Measurements from ENCODE around the gene MAGOH. TPM values are rescaled to one million over a fixed set of nuclear protein-coding genes. Genes with fewer than 3 reads are reported as not detected.
"Not testable (repeated sequence)": the region's sequence is repeated elsewhere in the genome, so short reads cannot be mapped to it uniquely, and the experiment has no call there.

MAGOH gene
- polyA plus RNA-seq, 1 donor: 36.3 TPM

DNA sequence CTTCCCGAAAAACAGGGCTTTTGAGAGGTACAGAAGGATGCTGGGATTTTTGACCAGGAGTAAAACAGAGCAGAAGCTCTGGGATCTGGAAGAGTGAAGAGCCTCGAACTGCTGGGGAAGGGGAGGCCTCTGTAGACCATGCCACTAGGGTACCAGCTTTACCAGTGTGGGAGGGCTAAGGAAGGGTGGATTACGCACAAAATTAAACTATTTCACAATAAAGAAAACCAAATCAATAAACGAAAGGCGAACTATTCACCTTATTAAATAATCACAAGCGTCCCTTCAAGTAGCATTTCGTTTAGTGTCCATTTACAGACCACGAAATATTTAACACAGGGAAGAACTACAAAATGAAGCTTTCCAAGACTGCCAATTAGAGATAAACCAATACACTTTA, 18.6 kb downstream of the MAGOH start:
- no peak for DNase-seq

GRCh38 chr1:53218201-53218600, 20.1 kb downstream of the MAGOH start:
- no peak for DNase-seq

DNA sequence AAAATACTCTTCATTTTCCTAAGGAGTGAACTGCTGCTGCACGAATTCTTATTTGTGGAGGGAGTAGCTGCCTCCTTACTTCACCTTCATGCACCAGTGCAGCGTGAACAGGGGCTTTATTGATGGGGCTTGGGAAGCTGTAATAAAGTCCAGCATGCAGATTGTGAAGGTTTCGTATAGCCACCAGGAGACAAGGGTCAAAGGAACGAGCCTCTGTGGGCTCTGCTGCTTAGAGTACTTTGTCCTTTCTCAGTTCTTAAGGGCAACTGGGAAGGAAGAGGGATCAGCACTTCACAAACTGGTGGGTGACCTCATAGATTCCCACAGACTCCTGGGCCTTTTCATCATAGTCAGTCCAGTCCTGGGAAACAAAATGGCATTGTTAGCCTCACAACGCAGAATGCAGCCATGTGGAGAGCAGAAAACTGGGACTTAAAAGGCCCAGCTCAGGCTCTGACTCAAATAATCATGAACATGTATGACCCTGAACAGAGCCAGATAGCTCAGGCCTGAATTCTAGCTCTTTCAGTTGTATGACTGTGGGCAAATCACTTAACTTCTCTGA, 23.9 kb downstream of the MAGOH start:
- no peak for DNase-seq

DNA sequence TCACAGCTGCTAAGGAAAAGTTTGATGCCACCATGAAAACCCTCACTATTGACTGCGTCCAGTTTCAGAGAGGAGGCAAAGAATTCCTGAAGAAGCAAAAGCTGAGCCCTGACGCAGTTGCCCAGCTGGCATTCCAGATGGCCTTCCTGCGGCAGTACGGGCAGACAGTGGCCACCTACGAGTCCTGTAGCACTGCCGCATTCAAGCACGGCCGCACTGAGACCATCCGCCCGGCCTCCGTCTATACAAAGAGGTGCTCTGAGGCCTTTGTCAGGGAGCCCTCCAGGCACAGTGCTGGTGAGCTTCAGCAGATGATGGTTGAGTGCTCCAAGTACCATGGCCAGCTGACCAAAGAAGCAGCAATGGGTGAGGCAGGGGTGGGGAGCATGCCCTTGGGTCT, 27.4 kb downstream of the MAGOH start:
- no peak for DNase-seq

- DNase-seq: no peak
Measured at GRCh38 chr1:53210352-53210751, 28.0 kb downstream of the MAGOH start.

- no peak for DNase-seq
Measured at GRCh38 chr1:53207726-53208125, 30.6 kb downstream of the MAGOH start.

DNA sequence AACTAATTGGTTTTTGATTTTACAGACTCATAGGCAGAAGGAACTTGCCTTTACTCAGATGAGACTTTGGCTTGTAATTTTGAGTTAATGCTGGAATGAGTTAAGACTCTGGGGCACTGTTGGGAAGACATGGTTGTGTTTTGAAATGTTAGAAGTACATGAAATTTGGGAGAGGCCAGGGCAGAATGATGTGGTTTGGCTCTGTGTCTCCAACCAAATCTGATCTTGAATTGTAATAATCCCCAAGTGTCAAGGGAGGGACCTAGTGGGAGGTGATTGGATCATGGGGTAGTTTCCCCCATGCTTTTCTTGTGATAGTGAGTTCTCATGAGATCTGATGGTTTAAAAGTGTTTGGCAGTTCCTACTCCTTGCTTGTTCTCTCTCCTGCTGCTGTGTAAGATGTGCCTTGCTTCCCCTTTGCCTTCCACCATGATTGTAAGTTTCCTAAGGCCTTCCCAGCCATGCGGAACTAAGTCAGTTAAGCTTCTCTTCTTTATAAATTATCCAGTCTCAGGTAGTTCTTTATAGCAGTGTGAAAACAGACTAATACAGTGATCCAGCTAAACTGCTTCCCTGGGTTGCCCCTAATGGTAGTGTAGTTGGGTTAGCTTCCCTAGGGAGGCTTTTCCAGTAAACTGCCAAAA, 31.5 kb downstream of the MAGOH start:
- no peak for DNase-seq

DNA sequence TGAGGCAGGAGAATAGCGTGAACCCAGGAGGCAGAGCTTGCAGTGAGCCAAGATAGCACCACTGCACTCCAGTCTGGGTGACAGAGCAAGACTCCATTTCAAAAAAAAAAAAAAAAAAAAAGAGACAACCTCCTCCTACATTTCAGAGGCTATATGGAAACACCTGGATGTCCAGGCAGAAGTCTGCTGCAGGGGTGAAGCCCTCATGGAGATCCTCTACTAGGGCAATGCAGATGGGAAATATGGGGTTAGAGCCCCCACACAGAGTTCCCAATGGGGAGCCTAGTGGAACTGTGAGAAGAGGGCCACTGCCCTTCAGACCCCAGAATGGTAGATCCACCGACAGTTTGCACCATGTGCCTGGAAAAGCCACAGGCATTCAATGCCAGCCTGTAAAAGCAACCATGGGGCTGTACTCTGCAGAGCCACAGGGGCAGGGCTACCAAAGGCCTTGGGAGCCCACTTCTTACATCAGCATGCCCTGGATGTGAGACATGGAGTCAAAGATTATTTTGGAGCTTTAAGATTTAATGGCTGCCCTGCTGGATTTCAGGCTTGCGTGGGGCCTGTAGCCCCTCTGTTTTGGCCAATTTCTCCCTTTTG, 32.1 kb downstream of the MAGOH start:
- not testable (repeated sequence) for DNase-seq

DNA sequence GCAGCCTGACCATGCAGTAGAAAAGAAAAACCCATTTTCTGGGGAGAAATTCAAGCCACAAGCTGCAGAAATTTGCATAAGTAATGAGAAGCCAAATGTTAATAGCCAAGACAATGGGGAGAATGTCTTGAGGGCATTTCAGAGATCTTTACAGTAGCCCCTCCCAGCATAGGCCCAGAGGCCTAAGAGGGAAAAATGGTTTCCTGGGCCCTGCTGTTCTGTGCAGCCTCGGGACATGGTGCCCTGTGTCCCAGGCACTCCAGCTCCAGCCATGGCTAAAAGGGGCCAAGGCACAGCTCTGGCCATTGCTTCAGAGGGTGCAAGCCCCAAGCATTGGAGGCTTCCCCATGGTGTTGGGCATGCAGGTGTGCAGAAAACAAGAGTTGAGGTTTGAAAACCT, 32.8 kb downstream of the MAGOH start:
- not testable (repeated sequence) for DNase-seq

GRCh38 chr1:53203466-53203865, 34.9 kb downstream of the MAGOH start:
- no peak for DNase-seq

DNA sequence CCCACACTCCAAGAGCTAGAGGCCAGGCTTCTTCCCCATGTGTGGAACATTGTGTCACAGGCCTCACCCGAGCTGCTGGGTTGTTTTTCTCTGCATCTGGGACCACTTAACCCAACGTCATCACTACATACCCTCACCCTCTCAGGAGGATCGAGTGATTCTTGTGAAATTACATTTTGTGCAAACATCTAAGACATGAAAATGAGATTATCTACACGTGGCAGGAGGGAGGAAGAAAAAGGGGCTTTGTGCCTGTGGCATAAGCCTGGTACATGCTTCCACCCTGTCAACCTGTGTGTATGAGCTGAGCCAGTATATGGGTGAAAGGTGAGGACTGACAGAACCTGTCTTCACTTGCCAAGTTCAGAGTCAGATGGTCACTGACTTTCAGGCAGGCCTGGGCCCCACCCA, 40.1 kb downstream of the MAGOH start:
- no peak for DNase-seq

GRCh38 chr1:53197291-53198200, 40.8 kb downstream of the MAGOH start:
- DNase-seq: no peak

DNA sequence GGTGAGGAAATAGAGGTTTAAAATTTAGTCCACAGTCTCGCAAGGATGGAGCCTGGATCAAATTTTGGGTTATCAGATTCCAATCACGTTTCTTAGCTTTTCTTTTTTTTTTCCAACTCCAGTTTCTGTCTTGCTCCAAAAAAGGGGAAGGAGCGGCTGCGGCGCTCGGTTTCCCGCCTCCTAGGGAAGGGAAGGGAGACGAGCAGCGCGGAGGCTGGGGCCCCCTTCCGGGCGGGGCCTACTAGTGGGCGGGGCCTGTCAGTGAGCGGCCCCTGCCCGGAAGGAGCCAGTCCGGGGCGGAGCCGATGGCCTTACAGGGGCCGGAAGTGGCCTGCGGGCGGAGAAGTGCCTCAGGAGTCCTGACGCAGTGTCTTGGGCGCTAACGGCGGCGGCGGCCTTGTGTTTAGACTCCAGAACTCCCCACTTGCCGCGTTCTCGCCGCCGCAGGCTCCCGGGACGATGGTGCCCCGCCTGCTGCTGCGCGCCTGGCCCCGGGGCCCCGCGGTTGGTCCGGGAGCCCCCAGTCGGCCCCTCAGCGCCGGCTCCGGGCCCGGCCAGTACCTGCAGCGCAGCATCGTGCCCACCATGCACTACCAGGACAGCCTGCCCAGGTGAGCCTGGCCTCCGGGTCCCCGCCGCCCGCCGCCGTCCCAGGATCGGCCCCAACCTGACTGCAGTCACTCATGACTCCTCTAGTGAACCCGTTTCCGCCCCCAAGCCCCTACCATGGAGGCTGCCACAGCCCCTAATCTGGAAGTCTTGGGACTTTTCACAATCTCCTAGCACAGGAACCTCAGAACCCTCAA, 41.6 kb downstream of the MAGOH start, which contains the start of gene CPT2:
Gene CPT2 (plus strand): TSS at position 340 of the 806 bp plus-strand sequence. CDS start 120 bp downstream, at position 460.
- DNase-seq: peak; percentile 94

- no peak for DNase-seq
Measured at GRCh38 chr1:53196017-53196484, 42.3 kb downstream of the MAGOH start.

DNA sequence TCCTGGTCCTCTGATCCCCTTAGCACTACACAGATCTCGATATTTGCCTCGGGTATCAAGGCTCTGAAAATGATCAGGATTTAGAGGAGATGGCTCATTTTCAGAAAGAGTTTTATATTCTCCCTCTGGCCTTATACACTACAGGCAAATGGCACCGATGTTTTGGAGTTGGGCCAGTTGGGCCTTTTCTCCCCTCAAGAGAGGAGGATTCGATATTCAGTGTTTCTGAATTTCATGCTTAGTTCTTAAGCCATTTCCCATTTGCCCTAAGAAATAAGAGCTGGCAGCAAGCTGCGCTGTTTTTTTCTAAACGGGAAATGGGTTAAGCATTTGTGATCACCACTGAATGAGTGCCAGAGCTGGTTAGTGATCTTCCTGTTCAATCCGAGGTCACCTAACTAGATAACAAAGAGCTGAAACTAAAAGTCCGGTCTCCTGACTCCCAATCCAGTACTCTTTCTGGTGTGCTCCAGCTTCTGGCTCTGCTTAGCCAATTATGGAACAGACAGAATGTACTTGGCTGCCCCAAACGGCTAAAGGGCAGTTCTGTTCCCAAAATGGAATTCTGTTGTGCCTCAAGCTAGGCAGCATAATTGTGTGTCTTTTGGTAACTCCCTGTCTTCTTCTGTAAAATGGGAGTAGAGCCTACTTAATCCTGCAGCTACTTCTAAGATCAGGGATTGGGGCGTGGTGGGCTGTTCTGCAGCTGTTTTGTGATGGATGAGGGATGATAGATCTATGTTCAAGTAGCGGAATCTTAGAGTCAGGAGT, 42.9 kb downstream of the MAGOH start:
- no peak for DNase-seq

DNA sequence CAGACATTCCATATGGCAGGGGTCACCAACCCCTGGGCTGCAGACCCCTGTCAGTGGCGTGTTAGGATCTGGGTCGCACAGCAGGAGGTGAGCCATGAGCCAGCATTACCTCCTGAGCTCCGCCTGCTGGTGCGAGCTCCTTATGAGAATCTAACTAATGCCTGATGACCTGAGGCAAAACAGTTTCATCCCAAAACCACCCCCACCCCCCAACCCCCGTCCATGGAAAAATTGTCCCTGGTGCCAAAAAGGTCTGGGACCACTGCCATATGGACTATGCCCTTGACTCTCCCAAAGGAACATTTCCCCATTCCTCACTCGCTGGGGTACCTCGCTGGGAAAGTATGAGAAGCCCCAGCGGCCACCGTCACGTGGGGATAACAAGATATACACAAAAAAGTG, 48.1 kb downstream of the MAGOH start:
- DNase-seq: no peak

DNA sequence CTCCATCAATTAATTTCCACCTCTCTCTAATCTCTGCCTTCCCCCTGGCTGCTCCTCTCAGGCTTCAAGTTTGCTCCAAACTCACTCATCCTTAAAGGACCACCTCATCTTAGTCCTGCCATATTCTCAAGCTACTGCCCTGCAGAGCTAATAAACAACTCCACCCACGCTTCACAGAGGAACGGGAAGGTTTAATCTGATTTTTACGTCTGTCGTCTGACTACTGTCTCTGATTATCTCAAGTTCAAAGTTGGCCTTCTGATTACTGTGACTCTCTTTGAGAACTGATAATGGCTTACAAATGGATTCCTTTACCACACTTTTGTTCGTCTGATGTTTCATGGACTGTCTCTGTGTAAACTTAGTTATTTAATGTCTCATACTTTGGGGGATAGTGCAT, 49.3 kb downstream of the MAGOH start:
- DNase-seq: no peak

- no peak for DNase-seq
Measured at GRCh38 chr1:53188099-53188498, 50.2 kb downstream of the MAGOH start.

DNA sequence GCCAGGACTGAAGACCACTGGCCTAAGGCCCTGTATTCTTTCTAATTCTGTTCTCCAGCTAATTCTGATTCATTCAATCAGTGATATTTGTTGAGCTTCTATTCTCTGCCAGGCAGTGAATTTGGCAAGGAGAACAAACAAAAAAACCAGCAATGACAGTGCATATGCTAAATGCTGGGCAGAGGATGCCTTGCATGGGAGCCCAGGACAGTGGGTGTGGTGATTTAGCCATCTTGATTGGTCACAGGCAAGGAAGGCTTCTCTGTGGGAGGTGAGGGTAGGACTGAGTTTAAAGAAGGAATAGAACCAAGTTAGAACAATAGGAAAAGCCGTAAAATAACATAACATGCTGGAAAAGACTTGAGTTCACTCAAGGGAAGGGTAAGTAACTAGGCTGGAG, 50.9 kb downstream of the MAGOH start:
- no peak for DNase-seq

DNA sequence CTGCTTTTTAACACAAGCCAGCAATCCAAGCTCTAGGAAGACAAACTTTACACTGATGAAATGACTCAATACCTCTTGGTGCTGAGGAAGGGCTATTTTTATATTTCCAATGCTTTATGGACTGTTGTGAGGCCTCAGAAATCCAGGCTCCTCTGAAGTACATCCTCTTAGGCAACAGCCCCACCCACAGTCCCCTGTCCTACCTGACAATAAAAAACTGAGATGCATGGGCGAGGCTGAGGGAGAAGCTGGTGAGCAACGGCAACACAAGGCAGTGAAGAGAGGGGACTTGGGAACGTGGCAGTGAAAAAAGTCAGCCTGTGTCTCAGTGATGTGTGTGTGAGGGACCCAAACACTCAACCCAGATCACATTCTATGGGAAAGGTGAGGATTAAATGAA, 51.8 kb downstream of the MAGOH start:
- DNase-seq: no peak

GRCh38 chr1:53185955-53186297, 52.4 kb downstream of the MAGOH start:
- not testable (repeated sequence) for DNase-seq

All from hindlimb muscle (tissue), 1 donor.